Measurements from ENCODE around the gene CLPTM1. TPM values are rescaled to one million over a fixed set of nuclear protein-coding genes. Genes with fewer than 3 reads are reported as not detected.
"Not testable (repeated sequence)": the region's sequence is repeated elsewhere in the genome, so short reads cannot be mapped to it uniquely, and the experiment has no call there.

Gene CLPTM1
- polyA plus RNA-seq, 1 experiment, result 51.5 TPM

DNA sequence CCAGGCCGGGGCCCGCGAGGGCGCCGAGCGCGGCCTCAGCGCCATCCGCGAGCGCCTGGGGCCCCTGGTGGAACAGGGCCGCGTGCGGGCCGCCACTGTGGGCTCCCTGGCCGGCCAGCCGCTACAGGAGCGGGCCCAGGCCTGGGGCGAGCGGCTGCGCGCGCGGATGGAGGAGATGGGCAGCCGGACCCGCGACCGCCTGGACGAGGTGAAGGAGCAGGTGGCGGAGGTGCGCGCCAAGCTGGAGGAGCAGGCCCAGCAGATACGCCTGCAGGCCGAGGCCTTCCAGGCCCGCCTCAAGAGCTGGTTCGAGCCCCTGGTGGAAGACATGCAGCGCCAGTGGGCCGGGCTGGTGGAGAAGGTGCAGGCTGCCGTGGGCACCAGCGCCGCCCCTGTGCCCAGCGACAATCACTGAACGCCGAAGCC is 46.3 kb upstream of the CLPTM1 start:
- H3K9me3 ChIP-seq (ENCODE audit: control insufficient read depth, insufficient read depth, low read length), result no peaks in the 10 kb centered on the region
- DNase-seq (ENCODE audit: low read depth, low spot score), result no peak
- TF ChIP-seq, protein P1, sequence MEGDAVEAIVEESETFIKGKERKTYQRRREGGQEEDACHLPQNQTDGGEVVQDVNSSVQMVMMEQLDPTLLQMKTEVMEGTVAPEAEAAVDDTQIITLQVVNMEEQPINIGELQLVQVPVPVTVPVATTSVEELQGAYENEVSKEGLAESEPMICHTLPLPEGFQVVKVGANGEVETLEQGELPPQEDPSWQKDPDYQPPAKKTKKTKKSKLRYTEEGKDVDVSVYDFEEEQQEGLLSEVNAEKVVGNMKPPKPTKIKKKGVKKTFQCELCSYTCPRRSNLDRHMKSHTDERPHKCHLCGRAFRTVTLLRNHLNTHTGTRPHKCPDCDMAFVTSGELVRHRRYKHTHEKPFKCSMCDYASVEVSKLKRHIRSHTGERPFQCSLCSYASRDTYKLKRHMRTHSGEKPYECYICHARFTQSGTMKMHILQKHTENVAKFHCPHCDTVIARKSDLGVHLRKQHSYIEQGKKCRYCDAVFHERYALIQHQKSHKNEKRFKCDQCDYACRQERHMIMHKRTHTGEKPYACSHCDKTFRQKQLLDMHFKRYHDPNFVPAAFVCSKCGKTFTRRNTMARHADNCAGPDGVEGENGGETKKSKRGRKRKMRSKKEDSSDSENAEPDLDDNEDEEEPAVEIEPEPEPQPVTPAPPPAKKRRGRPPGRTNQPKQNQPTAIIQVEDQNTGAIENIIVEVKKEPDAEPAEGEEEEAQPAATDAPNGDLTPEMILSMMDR (IDR thresholded peaks at IDR 0.05; ENCODE audit: low read depth, low read length), result no peak
- ChIA-PET CTCF (interaction anchor here (2.8 kb wide), 1 partner anchor 43 kb away, joined by 17 read pairs; no protein-coding TSS in a partner anchor), POLR2A (no interaction called here)
- H3K27me3 ChIP-seq (ENCODE audit: control insufficient read depth, insufficient read depth, low read length), result peaks cover 9% of the 10 kb centered on the region
- no peak overlapping the region for H3K4me3 ChIP-seq (ENCODE audit: low read depth, low read length)
- no peak overlapping the region for H3K27ac ChIP-seq (ENCODE audit: low read depth, low read length)

DNA sequence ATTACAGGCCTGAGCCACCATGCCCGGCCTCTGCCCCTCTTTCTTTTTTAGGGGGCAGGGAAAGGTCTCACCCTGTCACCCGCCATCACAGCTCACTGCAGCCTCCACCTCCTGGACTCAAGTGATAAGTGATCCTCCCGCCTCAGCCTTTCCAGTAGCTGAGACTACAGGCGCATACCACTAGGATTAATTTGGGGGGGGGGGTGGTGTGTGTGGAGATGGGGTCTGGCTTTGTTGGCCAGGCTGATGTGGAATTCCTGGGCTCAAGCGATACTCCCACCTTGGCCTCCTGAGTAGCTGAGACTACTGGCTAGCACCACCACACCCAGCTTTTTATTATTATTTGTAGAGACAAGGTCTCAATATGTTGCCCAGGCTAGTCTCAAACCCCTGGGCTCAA is 45.4 kb upstream of the CLPTM1 start:
- POLR2A ChIA-PET, result interaction anchor here (0.6 kb wide), 1 partner anchor 51 kb away, joined by 6 read pairs; no protein-coding TSS in a partner anchor
- H3K27ac ChIP-seq (ENCODE audit: low read depth, low read length), result no peak overlapping the region
- TF ChIP-seq, protein P1 (IDR thresholded peaks at IDR 0.05; ENCODE audit: low read depth, low read length), result no peak

DNA sequence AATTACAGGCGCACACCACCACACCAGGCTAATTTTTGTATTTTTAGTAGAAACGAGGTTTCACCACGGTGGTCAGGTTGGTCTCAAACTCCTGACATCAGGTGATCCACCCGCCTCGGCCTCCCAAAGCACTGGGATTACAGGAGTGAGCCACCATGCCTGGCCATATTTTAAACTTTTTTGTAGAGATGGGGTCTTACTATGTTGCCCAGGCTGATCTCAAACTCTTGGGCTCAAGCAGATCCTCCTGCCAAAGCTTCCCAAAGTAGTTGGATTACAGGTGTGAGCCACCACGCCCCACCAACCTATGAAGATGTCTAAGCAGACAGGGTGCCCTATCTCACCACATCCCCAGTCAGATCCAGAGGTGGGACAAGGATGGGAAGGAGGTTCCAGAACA is 43.3 kb upstream of the CLPTM1 start:
- DNase-seq (ENCODE audit: low read depth, low spot score); H3K27ac ChIP-seq (ENCODE audit: low read depth, low read length); H3K9me3 ChIP-seq (ENCODE audit: control insufficient read depth, insufficient read depth, low read length); H3K4me3 ChIP-seq (ENCODE audit: low read depth, low read length); H3K27me3 ChIP-seq (ENCODE audit: control insufficient read depth, insufficient read depth, low read length): not testable (repeated sequence)
- ChIA-PET CTCF (interaction anchor here (1.0 to 2.8 kb wide), 3 partner anchors 8 to 43 kb away, joined by 4 to 17 read pairs (median 8); partner anchors contain the start of gene CLPTM1), POLR2A (interaction anchor here (1.3 kb wide), 1 partner anchor 43 kb away, joined by 5 read pairs; no protein-coding TSS in a partner anchor)

More for the DNA sequence above, 45.4 kb upstream of the CLPTM1 start:
- CTCF ChIA-PET, result interaction anchor here (2.8 kb wide), 1 partner anchor 42 kb away, joined by 17 read pairs; no protein-coding TSS in a partner anchor
- Histone ChIP-seq H3K4me3 (ENCODE audit: low read depth, low read length) (no peak overlapping the region), H3K27me3 (ENCODE audit: control insufficient read depth, insufficient read depth, low read length) (peaks cover 9% of the 10 kb centered on the region), H3K9me3 (ENCODE audit: control insufficient read depth, insufficient read depth, low read length) (no peaks in the 10 kb centered on the region)
- no peak for DNase-seq (ENCODE audit: low read depth, low spot score)

DNA sequence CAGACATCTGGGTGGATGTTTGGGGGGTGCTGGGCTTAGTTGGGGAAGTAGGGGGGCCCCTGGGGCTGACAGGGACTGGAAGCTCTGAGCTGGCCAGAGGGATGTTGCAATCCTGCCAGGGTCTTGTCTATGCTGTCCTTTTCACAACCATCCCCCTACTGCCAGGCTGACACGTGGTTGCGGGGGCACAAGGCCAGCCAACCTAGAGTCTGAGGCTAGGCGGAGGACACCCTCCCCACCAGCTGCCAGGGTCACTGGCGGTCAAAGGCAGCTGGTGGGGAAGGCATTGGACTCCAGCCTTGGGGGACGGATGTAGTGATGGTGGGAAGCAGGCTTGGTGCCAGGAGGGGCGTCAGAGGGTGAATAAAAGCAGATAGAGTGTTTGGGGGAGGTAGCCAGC is 42.3 kb upstream of the CLPTM1 start:
- H3K4me3 ChIP-seq (ENCODE audit: low read depth, low read length), result no peak overlapping the region
- no peaks in the 10 kb centered on the region for H3K27me3 ChIP-seq (ENCODE audit: control insufficient read depth, insufficient read depth, low read length)
- no peak overlapping the region for H3K27ac ChIP-seq (ENCODE audit: low read depth, low read length)
- CTCF ChIA-PET, result no interaction called here
- DNase-seq (ENCODE audit: low read depth, low spot score), result no peak
- TF ChIP-seq, protein P1 (IDR thresholded peaks at IDR 0.05; ENCODE audit: low read depth, low read length), result no peak
- no peaks in the 10 kb centered on the region for H3K9me3 ChIP-seq (ENCODE audit: control insufficient read depth, insufficient read depth, low read length)
- POLR2A ChIA-PET, result no interaction called here

DNA sequence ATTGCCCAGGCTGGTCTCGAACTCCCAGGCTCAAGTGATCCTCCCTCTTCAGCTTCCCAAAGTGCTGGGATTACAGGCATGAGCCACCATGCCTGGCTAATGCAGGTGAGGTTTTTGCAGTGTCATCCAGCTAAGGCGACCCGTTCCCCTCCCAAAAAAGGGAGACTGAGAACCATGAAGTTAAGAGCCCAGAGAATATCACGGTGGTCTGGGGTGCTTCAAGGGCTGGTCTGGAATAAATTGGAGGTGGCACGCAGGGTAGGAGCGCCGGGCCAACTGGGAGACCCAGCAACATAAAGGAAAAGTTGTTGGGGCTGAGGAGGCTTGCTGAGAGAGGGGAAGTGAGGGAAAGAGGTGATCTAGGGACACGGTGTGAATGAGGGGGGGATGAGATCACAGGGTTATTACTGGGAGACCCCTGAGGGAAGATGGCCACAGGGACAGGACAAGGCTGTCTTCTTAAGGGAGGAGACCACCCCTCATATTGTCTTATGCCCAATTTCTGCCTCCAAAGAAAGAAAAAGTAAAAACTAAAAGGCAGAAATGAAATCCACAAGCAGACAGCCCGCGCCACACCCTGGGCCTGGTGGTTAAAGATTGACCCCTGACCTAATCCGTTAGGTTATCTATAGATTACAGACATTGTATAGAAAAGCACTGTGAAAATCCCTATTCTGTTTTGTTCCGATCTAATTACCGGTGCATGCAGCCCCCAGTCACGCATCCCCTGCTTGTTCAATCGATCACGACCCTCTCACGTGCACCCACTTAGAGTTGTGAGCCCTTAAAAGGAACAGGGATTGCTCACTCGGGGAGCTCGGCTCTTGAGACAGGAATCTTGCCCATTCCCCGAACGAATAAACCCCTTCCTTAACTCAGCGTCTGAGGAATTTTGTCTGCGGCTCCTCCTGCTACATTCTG is 41.4 kb upstream of the CLPTM1 start:
- H3K9me3 ChIP-seq (ENCODE audit: control insufficient read depth, insufficient read depth, low read length); H3K27ac ChIP-seq (ENCODE audit: low read depth, low read length); H3K27me3 ChIP-seq (ENCODE audit: control insufficient read depth, insufficient read depth, low read length); DNase-seq (ENCODE audit: low read depth, low spot score); POLR2A ChIA-PET; CTCF ChIA-PET; H3K4me3 ChIP-seq (ENCODE audit: low read depth, low read length): not testable (repeated sequence)

DNA sequence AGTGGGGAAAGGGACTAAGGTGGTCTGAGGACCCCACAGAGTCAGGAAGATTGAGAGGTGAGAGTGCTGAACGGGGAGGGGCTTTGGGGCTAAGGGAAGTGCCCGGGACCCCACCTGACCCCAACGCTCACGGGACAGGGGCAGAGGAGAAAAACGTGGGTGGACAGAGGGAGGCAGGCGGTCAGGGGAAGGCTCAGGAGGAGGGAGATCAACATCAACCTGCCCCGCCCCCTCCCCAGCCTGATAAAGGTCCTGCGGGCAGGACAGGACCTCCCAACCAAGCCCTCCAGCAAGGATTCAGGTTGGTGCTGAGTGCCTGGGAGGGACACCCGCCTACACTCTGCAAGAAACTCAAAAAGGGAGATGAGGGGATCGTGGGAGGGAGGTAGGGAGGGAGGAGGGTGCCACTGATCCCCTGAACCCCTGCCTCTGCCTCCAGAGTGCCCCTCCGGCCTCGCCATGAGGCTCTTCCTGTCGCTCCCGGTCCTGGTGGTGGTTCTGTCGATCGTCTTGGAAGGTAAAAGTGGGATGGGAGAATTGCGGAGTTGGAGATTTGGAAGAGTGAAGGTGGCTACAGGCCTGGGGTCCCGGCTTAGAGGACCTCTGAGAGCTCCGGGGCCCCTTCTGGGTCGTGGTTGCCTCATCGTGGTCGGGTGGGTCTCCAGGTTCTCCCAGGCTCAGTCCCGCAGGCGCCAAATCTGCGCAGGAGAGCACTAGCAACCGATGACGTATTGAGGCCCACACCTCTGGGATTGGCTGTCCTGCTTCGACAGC is 40.6 kb upstream of the CLPTM1 start, which contains the start of gene APOC1:
Gene APOC1, plus strand, starts transcription at position 176 of the 774 bp plus-strand sequence. Its CDS starts 284 bp downstream, at position 460.
- POLR2A ChIA-PET, result interaction anchor here (0.7 to 0.8 kb wide), 2 partner anchors 30 to 40 kb away, joined by 4 to 9 read pairs; partner anchors contain the start of gene CLPTM1
- H3K9me3 ChIP-seq (ENCODE audit: control insufficient read depth, insufficient read depth, low read length); H3K27ac ChIP-seq (ENCODE audit: low read depth, low read length); H3K27me3 ChIP-seq (ENCODE audit: control insufficient read depth, insufficient read depth, low read length): not testable (repeated sequence)
- H3K4me3 ChIP-seq (ENCODE audit: low read depth, low read length), result peak within 1 kb of the TSS; percentile 66
- DNase-seq (ENCODE audit: low read depth, low spot score), result peak; percentile 36
- CTCF ChIA-PET, result interaction anchor here (0.7 to 0.8 kb wide), 2 partner anchors 11 to 35 kb away, joined by 3 to 8 read pairs; no protein-coding TSS in a partner anchor

Data from AG04450 (cell line).